SK-N-SH (cell line): ENCODE results near the gene SELENOM.

Experiments used
- FOSL2 ChIP-seq: IDR thresholded peaks from 2 replicates; pipeline ENCODE4 v1.4.0; 2012; ENCODE audit warnings: low read depth, mild to moderate bottlenecking, moderate library complexity, borderline replicate concordance
- JUND ChIP-seq: IDR thresholded peaks from 2 replicates; pipeline ENCODE4 v1.4.0; 2012
- POLR2AphosphoS5 ChIP-seq: IDR thresholded peaks from 2 replicates; pipeline ENCODE4 v1.6.1; 2012; ENCODE audit warnings: low read depth, low read length
- TAF1 ChIP-seq: IDR thresholded peaks from 2 replicates; pipeline ENCODE4 v1.6.1; 2012; ENCODE audit warnings: low read depth, mild to moderate bottlenecking, low read length, moderate library complexity, borderline replicate concordance
- TF ChIP-seq, protein P1 (sequence below): fragments of 200-600 bp; sonication (generic); IDR thresholded peaks from 2 replicates; pipeline ENCODE4 v1.6.1; 2017; ENCODE audit warnings: antibody characterized with exemption, mild to moderate bottlenecking, moderate library complexity
- TF ChIP-seq, protein P2 (sequence below): fragments of 150-350 bp; IDR thresholded peaks from 2 replicates; pipeline ENCODE4 v1.6.1; 2017; ENCODE audit warnings: antibody characterized with exemption, low read length, low read depth, borderline replicate concordance

- TF ChIP-seq JUND (no peak), POLR2AphosphoS5 (no peak), TAF1 (no peak), FOSL2 (no peak)
- TF ChIP-seq, protein P1, sequence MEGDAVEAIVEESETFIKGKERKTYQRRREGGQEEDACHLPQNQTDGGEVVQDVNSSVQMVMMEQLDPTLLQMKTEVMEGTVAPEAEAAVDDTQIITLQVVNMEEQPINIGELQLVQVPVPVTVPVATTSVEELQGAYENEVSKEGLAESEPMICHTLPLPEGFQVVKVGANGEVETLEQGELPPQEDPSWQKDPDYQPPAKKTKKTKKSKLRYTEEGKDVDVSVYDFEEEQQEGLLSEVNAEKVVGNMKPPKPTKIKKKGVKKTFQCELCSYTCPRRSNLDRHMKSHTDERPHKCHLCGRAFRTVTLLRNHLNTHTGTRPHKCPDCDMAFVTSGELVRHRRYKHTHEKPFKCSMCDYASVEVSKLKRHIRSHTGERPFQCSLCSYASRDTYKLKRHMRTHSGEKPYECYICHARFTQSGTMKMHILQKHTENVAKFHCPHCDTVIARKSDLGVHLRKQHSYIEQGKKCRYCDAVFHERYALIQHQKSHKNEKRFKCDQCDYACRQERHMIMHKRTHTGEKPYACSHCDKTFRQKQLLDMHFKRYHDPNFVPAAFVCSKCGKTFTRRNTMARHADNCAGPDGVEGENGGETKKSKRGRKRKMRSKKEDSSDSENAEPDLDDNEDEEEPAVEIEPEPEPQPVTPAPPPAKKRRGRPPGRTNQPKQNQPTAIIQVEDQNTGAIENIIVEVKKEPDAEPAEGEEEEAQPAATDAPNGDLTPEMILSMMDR: no peak
- TF ChIP-seq, protein P2, sequence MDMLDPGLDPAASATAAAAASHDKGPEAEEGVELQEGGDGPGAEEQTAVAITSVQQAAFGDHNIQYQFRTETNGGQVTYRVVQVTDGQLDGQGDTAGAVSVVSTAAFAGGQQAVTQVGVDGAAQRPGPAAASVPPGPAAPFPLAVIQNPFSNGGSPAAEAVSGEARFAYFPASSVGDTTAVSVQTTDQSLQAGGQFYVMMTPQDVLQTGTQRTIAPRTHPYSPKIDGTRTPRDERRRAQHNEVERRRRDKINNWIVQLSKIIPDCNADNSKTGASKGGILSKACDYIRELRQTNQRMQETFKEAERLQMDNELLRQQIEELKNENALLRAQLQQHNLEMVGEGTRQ: no peak
Measured at GRCh38 chr22:31118046-31118820, 10.9 kb upstream of the SELENOM start.
